Esophagus muscularis mucosa (tissue), 3 donors: ENCODE measurements around the gene RNF141.

Source experiments
- POLR2A ChIP-seq: fragments of 450-650 bp; IDR thresholded peaks from one replicate; pipeline ENCODE4 v1.6.1; 2017; ENCODE audit warnings: antibody characterized with exemption, moderate library complexity, mild to moderate bottlenecking, low read depth
- POLR2AphosphoS5 ChIP-seq, 2 donors: sonication (generic); formaldehyde crosslinking; IDR thresholded peaks; one replicate each; pipeline ENCODE4 v1.6.1; 2017; ENCODE audit warnings: antibody characterized with exemption in 2 of 2
- TF ChIP-seq, protein P1 (sequence below), 3 experiments: fragments of 200-600 bp in 2 of 3; fragments of 450-650 bp in 1 of 3; sonication (generic) in 2 of 3; IDR thresholded peaks; one replicate each; pipeline ENCODE4 v1.5.1; 2017 to 2019; ENCODE audit warnings: antibody characterized with exemption in 3 of 3, mild to moderate bottlenecking in 2 of 3, moderate library complexity in 1 of 3

DNA sequence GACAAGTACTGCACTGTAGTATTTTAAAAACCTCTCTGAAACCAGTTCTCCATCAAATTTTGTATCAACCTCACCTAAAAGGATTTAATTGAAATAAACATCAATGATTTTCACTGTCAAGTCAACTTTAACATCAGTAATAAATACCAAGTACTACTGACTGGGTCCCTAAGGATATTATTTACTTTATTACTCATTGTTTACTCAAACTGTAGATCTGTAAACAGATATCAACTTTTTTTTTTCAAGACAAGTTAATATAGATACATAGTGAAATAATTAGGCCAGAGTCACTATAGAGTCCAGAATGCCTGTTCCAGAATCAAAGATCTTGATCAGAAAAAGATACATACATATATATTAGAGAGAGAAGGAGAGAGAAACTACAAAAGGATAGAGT is 1.6 kb downstream of the RNF141 start:
- TF ChIP-seq, protein P1, sequence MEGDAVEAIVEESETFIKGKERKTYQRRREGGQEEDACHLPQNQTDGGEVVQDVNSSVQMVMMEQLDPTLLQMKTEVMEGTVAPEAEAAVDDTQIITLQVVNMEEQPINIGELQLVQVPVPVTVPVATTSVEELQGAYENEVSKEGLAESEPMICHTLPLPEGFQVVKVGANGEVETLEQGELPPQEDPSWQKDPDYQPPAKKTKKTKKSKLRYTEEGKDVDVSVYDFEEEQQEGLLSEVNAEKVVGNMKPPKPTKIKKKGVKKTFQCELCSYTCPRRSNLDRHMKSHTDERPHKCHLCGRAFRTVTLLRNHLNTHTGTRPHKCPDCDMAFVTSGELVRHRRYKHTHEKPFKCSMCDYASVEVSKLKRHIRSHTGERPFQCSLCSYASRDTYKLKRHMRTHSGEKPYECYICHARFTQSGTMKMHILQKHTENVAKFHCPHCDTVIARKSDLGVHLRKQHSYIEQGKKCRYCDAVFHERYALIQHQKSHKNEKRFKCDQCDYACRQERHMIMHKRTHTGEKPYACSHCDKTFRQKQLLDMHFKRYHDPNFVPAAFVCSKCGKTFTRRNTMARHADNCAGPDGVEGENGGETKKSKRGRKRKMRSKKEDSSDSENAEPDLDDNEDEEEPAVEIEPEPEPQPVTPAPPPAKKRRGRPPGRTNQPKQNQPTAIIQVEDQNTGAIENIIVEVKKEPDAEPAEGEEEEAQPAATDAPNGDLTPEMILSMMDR (IDR thresholded peaks at IDR 0.05) = no peak
- no peak for TF ChIP-seq POLR2AphosphoS5 (IDR thresholded peaks at IDR 0.05)
- TF ChIP-seq POLR2A = no peak
